Transverse colon (tissue), 4 donors: Measurements from ENCODE around the gene RELL2. TPM values are rescaled to one million over a fixed set of nuclear protein-coding genes. Genes with fewer than 3 reads are reported as not detected.

Experiments used
- DNase-seq: peaks from one replicate; pipeline ENCODE4 v3.0.0-alpha.2; 2019
- H3K27ac ChIP-seq, 4 donors: fragments of 200-600 bp; sonication (generic); 2 replicates each; pipeline ENCODE4 v1.5.1; 2016 to 2018; ENCODE audit warnings: inconsistent platforms in 4 of 4
- H3K27me3 ChIP-seq: fragments of 200-600 bp; sonication (generic); 2 replicates; pipeline ENCODE4 v1.5.1; 2017; ENCODE audit warnings: inconsistent platforms
- H3K36me3 ChIP-seq, 4 donors: fragments of 200-600 bp; sonication (generic); 2 replicates each; pipeline ENCODE4 v1.5.1; 2017 to 2019; ENCODE audit warnings: inconsistent platforms in 4 of 4
- H3K4me1 ChIP-seq, 4 donors: fragments of 200-600 bp; sonication (generic); 2 replicates each; pipeline ENCODE4 v1.5.1; 2017 to 2020; ENCODE audit warnings: inconsistent platforms in 4 of 4
- H3K4me3 ChIP-seq, 4 donors: fragments of 200-600 bp; sonication (generic); 1 replicate in 1 of 4; 2 replicates in 3 of 4; pipeline versions ENCODE4 v1.5.1 to v1.6.1; 2017 to 2019; ENCODE audit warnings: inconsistent platforms in 4 of 4
- H3K9me3 ChIP-seq, 2 donors: fragments of 200-600 bp; sonication (generic); 2 replicates each; pipeline ENCODE4 v1.5.1; 2017 to 2019; ENCODE audit warnings: inconsistent platforms in 2 of 2
- EP300 ChIP-seq: sonication (generic); formaldehyde crosslinking; IDR thresholded peaks from one replicate; pipeline ENCODE4 v1.6.1; 2017; ENCODE audit warnings: antibody characterized with exemption, low read depth
- POLR2A ChIP-seq: fragments of 450-650 bp; IDR thresholded peaks from one replicate; pipeline ENCODE4 v1.6.1; 2016; ENCODE audit warnings: antibody characterized with exemption, mild to moderate bottlenecking, moderate library complexity
- POLR2AphosphoS5 ChIP-seq, 3 donors: sonication (generic); formaldehyde crosslinking; IDR thresholded peaks; one replicate each; pipeline ENCODE4 v1.6.1; 2016; ENCODE audit warnings: antibody characterized with exemption in 3 of 3
- WGBS, 2 donors: methylation state at CpG; one replicate each; pipeline ENCODE4 v1.1.5; 2018; ENCODE audit warnings: low coverage in 1 of 2; 5-methylcytosine and 5-hydroxymethylcytosine counted together
- in situ Hi-C, 4 donors: fragments of 200-750 bp; cut with MboI; loops; one replicate each; pipeline versions ENCODE4 v1.15.0 to v1.15.1; 2017; ENCODE audit warnings: low sequenced_read_pairs in 3 of 4, low pct_ligation_motif_present in 1 of 4, low pct_unique_long_range_greater_than_20kb in 1 of 4
- intact Hi-C: fragments of 100-400 bp; cut with DNase I; formaldehyde crosslinking; loops from one replicate; pipeline ENCODE4 v1.15.1; 2023; ENCODE audit warnings: low total_unique reads
- total RNA-seq, 4 donors: library from RNA; depleted of rRNA; stranded (reverse); fragments of >200 nt; gene quantifications; one replicate each; pipeline ENCODE4 v1.1.0, GENCODE V29; 2016
- TF ChIP-seq, protein P1 (sequence below), 5 experiments: fragments of 200-600 bp in 3 of 5; fragments of 450-650 bp in 2 of 5; sonication (generic) in 3 of 5; IDR thresholded peaks; 1 replicate in 2 of 5; 2 replicates in 3 of 5; pipeline ENCODE4 v1.5.1; 2016 to 2017; ENCODE audit warnings: antibody characterized with exemption in 5 of 5, inconsistent platforms in 3 of 5, mild to moderate bottlenecking in 2 of 5, moderate library complexity in 1 of 5

Gene RELL2
- total RNA-seq, 4 donors from 2014 or later = 4.4 to 19.1 (median 7.5) TPM

DNA sequence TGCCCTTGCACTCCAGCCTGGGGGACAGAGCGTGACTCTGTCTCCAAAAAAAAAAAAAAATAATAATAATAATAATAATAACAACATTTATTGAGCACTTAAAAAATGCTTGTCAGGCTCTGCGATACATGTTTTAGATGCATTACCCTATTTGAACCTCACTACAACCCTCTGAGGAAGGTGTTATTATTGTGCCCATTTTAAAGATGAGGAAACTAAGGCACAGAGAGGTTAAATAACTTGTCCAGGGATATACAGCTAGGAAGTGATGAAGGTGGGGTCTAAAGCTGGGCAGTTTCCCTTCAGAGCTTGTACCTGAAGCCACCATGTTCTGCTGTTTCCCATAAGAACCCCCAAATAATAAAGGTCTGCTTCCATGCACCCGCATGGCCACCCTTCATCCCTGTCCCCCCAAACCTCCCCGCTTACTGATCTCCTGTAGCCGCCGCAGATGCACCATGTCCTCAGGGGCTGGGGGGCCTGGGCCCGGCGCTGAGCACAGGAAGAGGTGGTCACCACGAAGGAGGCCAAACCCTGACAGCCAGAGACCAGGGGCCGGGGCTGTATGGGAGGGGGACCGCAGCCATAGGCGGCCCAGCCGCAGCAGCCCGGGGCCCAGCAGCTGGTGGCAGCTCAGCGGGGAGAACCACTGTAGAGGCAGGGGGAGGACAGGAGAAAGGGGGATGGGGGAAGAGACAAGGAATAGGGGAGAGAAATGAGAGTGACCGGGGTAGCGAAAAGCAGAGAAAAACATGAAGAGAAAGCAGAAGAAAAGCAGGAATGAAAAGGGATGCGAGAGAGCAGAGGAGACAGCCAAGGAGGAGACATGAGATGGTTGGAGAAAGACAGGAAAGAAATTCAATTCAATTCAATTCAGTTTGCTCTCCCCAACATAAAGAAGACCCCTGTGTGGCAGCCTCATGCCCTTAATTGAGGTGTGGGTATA, 29.5 kb downstream of the RELL2 start:
- no peak for DNase-seq
- Histone ChIP-seq H3K4me1 (peaks cover 0 to 5% (median 2%) of the 10 kb centered on the region in 4 donors), H3K27ac (no peak overlapping the region), H3K9me3 (no peaks in the 10 kb centered on the region), H3K27me3 (no peaks in the 10 kb centered on the region), H3K4me3 (no peak overlapping the region), H3K36me3 (no peaks in the 10 kb centered on the region)
- no peak for TF ChIP-seq POLR2AphosphoS5 (IDR thresholded peaks at IDR 0.05)
- no peak for TF ChIP-seq EP300
- TF ChIP-seq, protein P1, sequence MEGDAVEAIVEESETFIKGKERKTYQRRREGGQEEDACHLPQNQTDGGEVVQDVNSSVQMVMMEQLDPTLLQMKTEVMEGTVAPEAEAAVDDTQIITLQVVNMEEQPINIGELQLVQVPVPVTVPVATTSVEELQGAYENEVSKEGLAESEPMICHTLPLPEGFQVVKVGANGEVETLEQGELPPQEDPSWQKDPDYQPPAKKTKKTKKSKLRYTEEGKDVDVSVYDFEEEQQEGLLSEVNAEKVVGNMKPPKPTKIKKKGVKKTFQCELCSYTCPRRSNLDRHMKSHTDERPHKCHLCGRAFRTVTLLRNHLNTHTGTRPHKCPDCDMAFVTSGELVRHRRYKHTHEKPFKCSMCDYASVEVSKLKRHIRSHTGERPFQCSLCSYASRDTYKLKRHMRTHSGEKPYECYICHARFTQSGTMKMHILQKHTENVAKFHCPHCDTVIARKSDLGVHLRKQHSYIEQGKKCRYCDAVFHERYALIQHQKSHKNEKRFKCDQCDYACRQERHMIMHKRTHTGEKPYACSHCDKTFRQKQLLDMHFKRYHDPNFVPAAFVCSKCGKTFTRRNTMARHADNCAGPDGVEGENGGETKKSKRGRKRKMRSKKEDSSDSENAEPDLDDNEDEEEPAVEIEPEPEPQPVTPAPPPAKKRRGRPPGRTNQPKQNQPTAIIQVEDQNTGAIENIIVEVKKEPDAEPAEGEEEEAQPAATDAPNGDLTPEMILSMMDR (IDR thresholded peaks at IDR 0.05) = no peak
- TF ChIP-seq POLR2A = no peak
- intact Hi-C loops (no loop called here), in situ Hi-C loops (no loop called here)
- WGBS, 2 donors = 83 to 85% methylated on average over 6 to 18 of the region's 18 CpGs

DNA sequence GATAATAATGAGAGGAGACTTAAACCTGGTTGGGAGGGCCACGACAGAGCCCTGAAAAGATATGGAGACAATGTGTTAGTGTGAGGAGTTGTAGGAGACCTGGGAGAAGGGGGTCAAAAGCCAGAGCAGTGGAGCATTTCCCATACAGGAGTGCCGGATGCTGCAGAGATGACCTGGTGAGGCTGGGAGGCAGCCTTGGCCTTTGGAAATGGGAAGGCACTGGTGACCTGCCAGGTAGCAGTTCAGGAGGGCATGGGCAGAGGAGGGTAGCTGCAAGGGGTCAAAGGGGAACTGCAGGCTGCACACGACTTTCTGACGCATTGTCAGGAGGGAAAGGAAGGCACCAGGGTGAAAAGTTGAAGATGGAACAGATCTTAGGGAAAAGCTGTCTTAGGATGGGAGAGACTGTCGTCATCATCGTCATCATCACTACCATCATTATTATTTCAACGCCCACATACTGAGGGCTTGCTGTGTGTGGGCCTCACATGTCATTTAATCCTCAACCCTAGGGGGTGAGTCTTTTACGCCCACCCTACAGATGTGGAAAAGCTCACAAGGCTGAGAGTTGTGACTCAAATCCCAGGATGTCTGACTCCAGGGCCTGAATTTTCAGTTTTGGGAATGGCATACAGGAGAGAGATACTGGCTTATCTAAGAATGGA, 31.9 kb downstream of the RELL2 start:
- intact Hi-C loops (no loop called here), in situ Hi-C loops (no loop called here)
- Histone ChIP-seq H3K4me3 (no peak overlapping the region), H3K27ac (no peak overlapping the region), H3K9me3 (no peaks in the 10 kb centered on the region), H3K36me3 (no peaks in the 10 kb centered on the region), H3K4me1 (peaks cover 0 to 5% (median 2%) of the 10 kb centered on the region in 4 donors), H3K27me3 (no peaks in the 10 kb centered on the region)
- TF ChIP-seq POLR2A (no peak), EP300 (no peak), POLR2AphosphoS5 (IDR thresholded peaks at IDR 0.05) (no peak)
- TF ChIP-seq, protein P1 (IDR thresholded peaks at IDR 0.05) = no peak
- DNase-seq = no peak
- WGBS, 2 donors = 75 to 83% methylated on average over 1 to 8 of the region's 8 CpGs

DNA sequence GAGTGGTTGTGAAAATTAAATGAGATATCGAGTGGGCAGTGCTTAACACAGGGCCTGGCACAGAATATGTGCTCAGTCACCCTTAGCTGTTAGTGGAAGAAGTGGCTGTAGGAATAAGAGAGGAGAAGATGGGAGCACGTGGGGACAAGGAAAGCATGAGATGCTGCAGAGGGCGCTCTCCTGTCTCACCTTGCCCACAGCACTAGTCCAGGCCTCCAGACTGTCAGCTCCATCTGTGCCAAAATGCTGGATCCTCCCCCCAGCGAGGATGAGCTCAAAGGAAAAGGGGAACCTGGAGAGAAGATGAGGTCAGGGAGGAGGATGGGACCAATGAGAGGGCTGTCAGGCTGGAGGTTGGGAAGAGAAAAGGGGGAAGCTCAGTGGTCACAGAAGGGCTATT, 32.7 kb downstream of the RELL2 start:
- H3K36me3 ChIP-seq = no peaks in the 10 kb centered on the region
- H3K27ac ChIP-seq = no peak overlapping the region
- intact Hi-C loops = no loop called here
- in situ Hi-C loops = no loop called here
- H3K27me3 ChIP-seq = no peaks in the 10 kb centered on the region
- H3K4me3 ChIP-seq = no peak overlapping the region
- DNase-seq = no peak
- WGBS, 2 donors = 68 to 79% methylated on average over 4 of the region's 4 CpGs
- peaks cover 0 to 5% (median 2%) of the 10 kb centered on the region in 4 donors for H3K4me1 ChIP-seq
- TF ChIP-seq, protein P1 (IDR thresholded peaks at IDR 0.05) = no peak
- TF ChIP-seq EP300 (no peak), POLR2A (no peak), POLR2AphosphoS5 (IDR thresholded peaks at IDR 0.05) (no peak)
- no peaks in the 10 kb centered on the region for H3K9me3 ChIP-seq

DNA sequence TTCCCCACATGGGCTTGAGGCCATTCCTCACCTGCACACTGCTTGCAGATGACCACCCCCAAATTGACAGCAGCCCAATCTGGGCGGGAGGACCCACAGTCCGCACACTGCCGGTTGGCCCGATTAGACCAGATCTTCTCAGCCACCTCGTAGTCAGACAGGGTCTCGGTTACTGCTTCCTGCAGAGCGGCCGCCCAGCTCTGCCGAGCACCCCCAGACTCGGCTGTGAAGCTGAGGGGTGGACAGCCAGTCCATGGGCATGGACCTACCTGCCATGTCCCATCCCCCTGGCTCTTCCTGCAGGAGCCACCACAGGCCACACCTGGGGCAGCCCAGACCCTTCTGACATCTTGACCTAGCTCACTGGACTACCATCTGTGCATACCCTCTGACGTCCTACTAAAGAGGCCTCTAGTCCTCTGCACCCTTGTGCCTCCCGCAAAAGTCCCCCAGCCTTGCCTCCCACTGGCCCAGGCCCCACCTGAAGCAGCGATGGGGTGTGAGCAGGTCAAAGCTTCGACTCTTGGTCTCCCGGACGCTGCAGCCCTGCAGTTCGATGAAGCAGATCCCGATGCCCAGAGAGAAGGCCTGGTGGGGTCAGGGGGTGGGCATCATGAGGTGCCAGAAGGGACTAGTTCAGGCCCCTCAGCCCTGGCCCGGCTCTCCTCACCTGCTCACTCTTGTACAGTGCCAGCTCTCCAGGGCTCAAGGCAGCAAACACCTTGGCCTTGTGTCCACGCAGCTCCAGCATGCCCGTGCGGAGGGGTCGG, 35.5 kb downstream of the RELL2 start:
- intact Hi-C loops = no loop called here
- 89% methylated on average over 19 of the region's 23 CpGs; no CpG with 5 or more reads in 1 of the 2 donors for WGBS, 2 donors

More for the DNA sequence above, 35.5 kb downstream of the RELL2 start:
- H3K4me1 ChIP-seq = no peaks in the 10 kb centered on the region
- TF ChIP-seq EP300 = no peak
- TF ChIP-seq POLR2AphosphoS5 (IDR thresholded peaks at IDR 0.05) = no peak
- TF ChIP-seq POLR2A = no peak
- TF ChIP-seq, protein P1 (IDR thresholded peaks at IDR 0.05) = no peak
- no peaks in the 10 kb centered on the region for H3K36me3 ChIP-seq
- in situ Hi-C loops = no loop called here
- no peak for DNase-seq
- H3K27me3 ChIP-seq = no peaks in the 10 kb centered on the region
- H3K9me3 ChIP-seq = no peaks in the 10 kb centered on the region
- H3K27ac ChIP-seq = no peak overlapping the region
- H3K4me3 ChIP-seq = no peak overlapping the region
